GM10266 (cell line): ENCODE results near the gene ZNF69.
"Not testable (repeated sequence)": the region's sequence is repeated elsewhere in the genome, so short reads cannot be mapped to it uniquely, and the experiment has no call there.

ENCODE experiments used
- DNase-seq: peaks from one replicate; pipeline ENCODE4 v3.0.0; 2012; ENCODE audit errors: extremely low spot score
- CTCF ChIP-seq: IDR thresholded peaks from 2 replicates; pipeline ENCODE4 v1.5.1; 2012; ENCODE audit warnings: mild to moderate bottlenecking, low read depth; ENCODE audit not compliant: control insufficient read depth, insufficient read depth; ENCODE audit errors: missing control alignments

The ZNF69 gene

GRCh38 chr19:11931513-11931912 is 43.9 kb downstream of the ZNF69 start:
- DNase-seq, result no peak
- no peak for TF ChIP-seq CTCF

- DNase-seq, result not testable (repeated sequence)
These were observed 48.2 kb downstream of the ZNF69 start for GRCh38 chr19:11935829-11936228.

- DNase-seq, result not testable (repeated sequence)
These were observed 50.8 kb downstream of the ZNF69 start for GRCh38 chr19:11938383-11938782.

- DNase-seq, result not testable (repeated sequence)
These were observed 53.8 kb downstream of the ZNF69 start for GRCh38 chr19:11941361-11941887.

- TF ChIP-seq CTCF, result no peak
- DNase-seq, result no peak
These were observed 54.6 kb downstream of the ZNF69 start for GRCh38 chr19:11942008-11942842.

GRCh38 chr19:11942843-11943108 is 55.2 kb downstream of the ZNF69 start:
- DNase-seq, result no peak
- no peak for TF ChIP-seq CTCF

- TF ChIP-seq CTCF, result no peak
- no peak for DNase-seq
These were observed 57.1 kb downstream of the ZNF69 start for GRCh38 chr19:11944656-11945055.

GRCh38 chr19:11948646-11949045 is 61.1 kb downstream of the ZNF69 start:
- DNase-seq, result no peak
- TF ChIP-seq CTCF, result no peak

- no peak for DNase-seq
- TF ChIP-seq CTCF, result no peak
These were observed 61.6 kb downstream of the ZNF69 start for GRCh38 chr19:11949201-11949600.

GRCh38 chr19:11949614-11950080 is 62.1 kb downstream of the ZNF69 start:
- not testable (repeated sequence) for DNase-seq
